BLaER1 treated with 17β-estradiol and CSF1 and Interleukin-3, amounts not matched to agents 10 nM and 100 nM (cell line): ENCODE results near the gene BNIP5.

Experiments
- H3K27ac ChIP-seq, 11 experiments: shearing (Covaris generic); formaldehyde crosslinking; 2 replicates each; pipeline ENCODE4 v1.8.1; 2022
- H3K27me3 ChIP-seq, 11 experiments: shearing (Covaris generic); formaldehyde crosslinking; 2 replicates each; pipeline ENCODE4 v1.8.1; 2022
- H3K36me3 ChIP-seq, 11 experiments: shearing (Covaris generic); formaldehyde crosslinking; 2 replicates each; pipeline ENCODE4 v1.8.1; 2022
- H3K4me1 ChIP-seq, 10 experiments: shearing (Covaris generic); formaldehyde crosslinking; 2 replicates each; pipeline ENCODE4 v1.8.1; 2022
- H3K4me2 ChIP-seq, 11 experiments: shearing (Covaris generic); formaldehyde crosslinking; 2 replicates each; pipeline ENCODE4 v1.8.1; 2022
- H3K4me3 ChIP-seq, 10 experiments: shearing (Covaris generic); formaldehyde crosslinking; 2 replicates each; pipeline ENCODE4 v1.8.1; 2022
- H3K9ac ChIP-seq, 11 experiments: shearing (Covaris generic); formaldehyde crosslinking; 2 replicates each; pipeline ENCODE4 v1.8.1; 2022
- H3K9me3 ChIP-seq, 11 experiments: shearing (Covaris generic); formaldehyde crosslinking; replicated peaks in 1 of 11; 2 replicates each; pipeline ENCODE4 v1.8.1; 2022
- H4K20me1 ChIP-seq, 11 experiments: shearing (Covaris generic); formaldehyde crosslinking; 2 replicates each; pipeline ENCODE4 v1.8.1; 2022
- Cebpa-rat ChIP-seq, 11 experiments: shearing (Covaris generic); IDR thresholded peaks; 2 replicates each; pipeline ENCODE4 v1.8.1; 2022

The BNIP5 gene

GRCh38 chr6:36290668-36291620 is 45.7 kb downstream of the BNIP5 start:
- H3K27me3 ChIP-seq = 0 out of 22 replicates have a peak, but pooled peaks cover 0 to under 1% (median 0%) of the 10 kb centered on the region in 11 experiments
- 0 out of 22 replicates have a peak, but pooled peaks of 1 of the 11 experiments have one; percentile 12 for TF ChIP-seq Cebpa-rat (IDR thresholded peaks at IDR 0.05)
- H3K27ac ChIP-seq = peak overlapping the region in 3 of 11 experiments; percentile 32 to 56 (median 38); a peak in 5 of 22 replicates
- no peak overlapping the region for H3K4me3 ChIP-seq
- H3K9me3 ChIP-seq = no peaks in the 10 kb centered on the region
- H3K4me2 ChIP-seq = peak overlapping the region in 5 of 11 experiments; percentile 48 to 65 (median 56); a peak in 10 of 22 replicates
- H3K36me3 ChIP-seq = no peaks in the 10 kb centered on the region
- peaks cover 6 to 37% (median 17%) of the 10 kb centered on the region in 10 experiments; a peak in 19 of 20 replicates for H3K4me1 ChIP-seq
- H4K20me1 ChIP-seq = no peaks in the 10 kb centered on the region
- no peak overlapping the region for H3K9ac ChIP-seq

GRCh38 chr6:36289281-36289878 is 47.3 kb downstream of the BNIP5 start:
- Histone ChIP-seq H3K9me3 (no peaks in the 10 kb centered on the region), H3K36me3 (no peaks in the 10 kb centered on the region), H3K4me2 (no peak overlapping the region), H3K9ac (no peak overlapping the region), H4K20me1 (no peaks in the 10 kb centered on the region), H3K4me3 (no peak overlapping the region), H3K27me3 (peaks cover 0 to 10% (median 5%) of the 10 kb centered on the region in 11 experiments; a peak in 6 of 22 replicates), H3K27ac (no peak overlapping the region), H3K4me1 (peaks cover 0 to 40% (median 7%) of the 10 kb centered on the region in 10 experiments; a peak in 11 of 20 replicates)
- no peak for TF ChIP-seq Cebpa-rat (IDR thresholded peaks at IDR 0.05)

GRCh38 chr6:36286858-36287257 is 49.8 kb downstream of the BNIP5 start:
- Histone ChIP-seq H3K4me3 (no peak overlapping the region), H3K9ac (no peak overlapping the region), H4K20me1 (no peaks in the 10 kb centered on the region), H3K4me1 (peaks cover 0 to 40% (median 7%) of the 10 kb centered on the region in 10 experiments; a peak in 9 of 20 replicates), H3K27ac (no peak overlapping the region), H3K9me3 (peaks cover 0 to 8% (median 0%) of the 10 kb centered on the region in 11 experiments; a peak in 2 of 22 replicates), H3K27me3 (peaks cover 0 to 10% (median 5%) of the 10 kb centered on the region in 11 experiments; a peak in 6 of 22 replicates), H3K4me2 (no peak overlapping the region), H3K36me3 (no peaks in the 10 kb centered on the region)
- no peak for TF ChIP-seq Cebpa-rat (IDR thresholded peaks at IDR 0.05)

GRCh38 chr6:36285797-36286196 is 50.9 kb downstream of the BNIP5 start:
- no peak for TF ChIP-seq Cebpa-rat (IDR thresholded peaks at IDR 0.05)
- H3K4me2 ChIP-seq = no peak overlapping the region
- peaks cover 0 to 10% (median 5%) of the 10 kb centered on the region in 11 experiments; a peak in 6 of 22 replicates for H3K27me3 ChIP-seq
- H4K20me1 ChIP-seq = no peaks in the 10 kb centered on the region
- H3K4me3 ChIP-seq = no peak overlapping the region
- H3K9ac ChIP-seq = no peak overlapping the region
- H3K36me3 ChIP-seq = no peaks in the 10 kb centered on the region
- peaks cover 3 to 39% (median 10%) of the 10 kb centered on the region in 10 experiments for H3K4me1 ChIP-seq
- H3K27ac ChIP-seq = no peak overlapping the region
- H3K9me3 ChIP-seq = peaks cover 0 to 8% (median 0%) of the 10 kb centered on the region in 11 experiments; a peak in 2 of 22 replicates

DNA sequence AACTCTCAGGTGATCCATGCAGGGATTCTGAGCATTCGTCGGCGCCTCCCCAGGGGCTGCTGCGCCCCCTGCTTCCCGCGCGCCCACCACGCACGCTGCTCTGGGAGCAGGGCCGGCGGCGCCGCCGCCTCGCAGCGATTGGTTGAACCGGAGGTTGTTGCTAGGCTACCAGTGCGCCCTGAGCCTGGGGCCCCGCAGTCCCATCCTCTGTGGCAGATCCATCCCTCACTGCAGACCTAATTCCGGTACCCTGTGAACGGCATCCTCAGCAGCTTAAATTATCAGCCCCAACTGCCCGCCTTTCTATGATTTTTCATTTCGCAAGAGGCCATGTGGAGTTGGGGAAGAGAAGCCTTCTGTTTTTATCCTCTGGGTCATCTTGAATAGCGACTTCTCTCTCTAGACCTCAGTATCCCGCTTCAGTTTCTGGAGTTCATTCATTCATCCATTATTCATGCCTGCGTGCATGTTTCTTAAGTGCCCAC is 51.5 kb downstream of the BNIP5 start:
- Histone ChIP-seq H3K4me3 (no peak overlapping the region), H3K9me3 (peaks cover 0 to 8% (median 0%) of the 10 kb centered on the region in 11 experiments; a peak in 2 of 22 replicates), H3K27ac (no peak overlapping the region), H3K4me1 (peaks cover 9 to 39% (median 14%) of the 10 kb centered on the region in 10 experiments), H3K27me3 (peaks cover 0 to 10% (median 5%) of the 10 kb centered on the region in 11 experiments; a peak in 6 of 22 replicates), H4K20me1 (no peaks in the 10 kb centered on the region), H3K36me3 (no peaks in the 10 kb centered on the region), H3K4me2 (0 out of 22 replicates have a peak overlapping the region, but pooled peaks of 1 of the 11 experiments have one; percentile 19), H3K9ac (no peak overlapping the region)
- no peak for TF ChIP-seq Cebpa-rat (IDR thresholded peaks at IDR 0.05)

- H3K27ac ChIP-seq = no peak overlapping the region
- no peak overlapping the region for H3K9ac ChIP-seq
- H3K4me3 ChIP-seq = no peak overlapping the region
- H3K27me3 ChIP-seq = peaks cover 0 to 10% (median 5%) of the 10 kb centered on the region in 11 experiments; a peak in 6 of 22 replicates
- TF ChIP-seq Cebpa-rat (IDR thresholded peaks at IDR 0.05) = no peak
- no peak overlapping the region for H3K4me2 ChIP-seq
- H4K20me1 ChIP-seq = no peaks in the 10 kb centered on the region
- H3K4me1 ChIP-seq = peaks cover 11 to 39% (median 17%) of the 10 kb centered on the region in 10 experiments
- H3K9me3 ChIP-seq = peaks cover 0 to 8% (median 0%) of the 10 kb centered on the region in 11 experiments; a peak in 2 of 22 replicates
- no peaks in the 10 kb centered on the region for H3K36me3 ChIP-seq
Observed at GRCh38 chr6:36284359-36284758, 52.3 kb downstream of the BNIP5 start.

DNA sequence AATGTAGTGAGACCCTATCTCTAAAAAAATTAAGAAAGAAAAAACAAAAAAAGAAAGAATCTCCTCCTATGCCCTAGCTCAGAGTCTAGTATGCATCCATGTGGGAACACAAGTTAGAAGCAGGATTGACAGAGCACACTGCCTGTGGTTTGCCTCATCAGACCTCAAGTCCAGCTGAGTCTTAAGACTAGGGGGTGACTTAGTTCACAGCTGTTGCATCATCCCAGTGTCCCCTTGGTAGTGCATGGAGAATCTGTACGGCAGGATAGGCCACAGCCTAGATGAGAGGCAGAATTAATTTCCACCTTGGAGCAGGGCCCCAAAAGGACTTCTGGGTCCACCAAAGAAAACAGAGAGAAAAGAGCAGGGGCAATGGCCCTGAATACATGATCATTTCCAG is 53.1 kb downstream of the BNIP5 start:
- H4K20me1 ChIP-seq = no peaks in the 10 kb centered on the region
- H3K36me3 ChIP-seq = no peaks in the 10 kb centered on the region
- H3K4me1 ChIP-seq = peaks cover 11 to 39% (median 17%) of the 10 kb centered on the region in 10 experiments
- no peak overlapping the region for H3K27ac ChIP-seq
- no peak overlapping the region for H3K4me3 ChIP-seq
- H3K4me2 ChIP-seq = peak overlapping the region in 1 of 11 experiments; percentile 37; a peak in 1 of 22 replicates
- H3K27me3 ChIP-seq = peaks cover 0 to 10% (median 5%) of the 10 kb centered on the region in 11 experiments; a peak in 6 of 22 replicates
- peaks cover 0 to 8% (median 0%) of the 10 kb centered on the region in 11 experiments; a peak in 2 of 22 replicates for H3K9me3 ChIP-seq
- no peak for TF ChIP-seq Cebpa-rat (IDR thresholded peaks at IDR 0.05)
- no peak overlapping the region for H3K9ac ChIP-seq

GRCh38 chr6:36280983-36281382 is 55.7 kb downstream of the BNIP5 start:
- H3K27me3 ChIP-seq = peaks cover 0 to 10% (median 5%) of the 10 kb centered on the region in 11 experiments; a peak in 6 of 22 replicates
- no peak overlapping the region for H3K4me3 ChIP-seq
- no peaks in the 10 kb centered on the region for H3K36me3 ChIP-seq
- H3K4me2 ChIP-seq = peak overlapping the region; percentile 21 to 74 (median 54)
- no peaks in the 10 kb centered on the region for H4K20me1 ChIP-seq
- no peak for TF ChIP-seq Cebpa-rat (IDR thresholded peaks at IDR 0.05)
- H3K4me1 ChIP-seq = peaks cover 11 to 29% (median 17%) of the 10 kb centered on the region in 10 experiments
- H3K27ac ChIP-seq = peak overlapping the region in 4 of 11 experiments; percentile 8 to 47 (median 34); a peak in 6 of 22 replicates
- H3K9ac ChIP-seq = no peak overlapping the region
- peaks cover 0 to 8% (median 0%) of the 10 kb centered on the region in 11 experiments; a peak in 2 of 22 replicates for H3K9me3 ChIP-seq
